Thoracic aorta endothelial cell (primary cell): ENCODE measurements around the gene NAP1L1. TPM values are rescaled to one million over a fixed set of nuclear protein-coding genes. Genes with fewer than 3 reads are reported as not detected.

Experiments used
- total RNA-seq: library from RNA; depleted of rRNA; stranded (reverse); fragments of >200 nt; gene quantifications from 2 replicates; pipeline ENCODE4 v1.2.3, GENCODE V29; 2012

The NAP1L1 gene
- total RNA-seq: 550 and 687 TPM in 2 replicates

GRCh38 chr12:76083904-76084862, at the start of gene NAP1L1:
Gene NAP1L1 (minus strand): TSS chr12:76084685. CDS start chr12:76074219, 10,466 bp downstream.

GRCh38 chr12:76031414-76032042, 53.0 kb downstream of the NAP1L1 start, which contains the start of gene PHLDA1:
Gene PHLDA1 (minus strand): TSS chr12:76031776.

Other genes starting within 250 kb of the NAP1L1 start
- 44.1 and 87.9 TPM in 2 replicates for gene PHLDA1, start 52.9 kb downstream of the NAP1L1 start, total RNA-seq